ENCODE data around the gene NBPF11. TPM values are rescaled to one million over a fixed set of nuclear protein-coding genes. Genes with fewer than 3 reads are reported as not detected.
"Not testable (repeated sequence)": the region's sequence is repeated elsewhere in the genome, so short reads cannot be mapped to it uniquely, and the experiment has no call there.

NBPF11 gene, protein sequence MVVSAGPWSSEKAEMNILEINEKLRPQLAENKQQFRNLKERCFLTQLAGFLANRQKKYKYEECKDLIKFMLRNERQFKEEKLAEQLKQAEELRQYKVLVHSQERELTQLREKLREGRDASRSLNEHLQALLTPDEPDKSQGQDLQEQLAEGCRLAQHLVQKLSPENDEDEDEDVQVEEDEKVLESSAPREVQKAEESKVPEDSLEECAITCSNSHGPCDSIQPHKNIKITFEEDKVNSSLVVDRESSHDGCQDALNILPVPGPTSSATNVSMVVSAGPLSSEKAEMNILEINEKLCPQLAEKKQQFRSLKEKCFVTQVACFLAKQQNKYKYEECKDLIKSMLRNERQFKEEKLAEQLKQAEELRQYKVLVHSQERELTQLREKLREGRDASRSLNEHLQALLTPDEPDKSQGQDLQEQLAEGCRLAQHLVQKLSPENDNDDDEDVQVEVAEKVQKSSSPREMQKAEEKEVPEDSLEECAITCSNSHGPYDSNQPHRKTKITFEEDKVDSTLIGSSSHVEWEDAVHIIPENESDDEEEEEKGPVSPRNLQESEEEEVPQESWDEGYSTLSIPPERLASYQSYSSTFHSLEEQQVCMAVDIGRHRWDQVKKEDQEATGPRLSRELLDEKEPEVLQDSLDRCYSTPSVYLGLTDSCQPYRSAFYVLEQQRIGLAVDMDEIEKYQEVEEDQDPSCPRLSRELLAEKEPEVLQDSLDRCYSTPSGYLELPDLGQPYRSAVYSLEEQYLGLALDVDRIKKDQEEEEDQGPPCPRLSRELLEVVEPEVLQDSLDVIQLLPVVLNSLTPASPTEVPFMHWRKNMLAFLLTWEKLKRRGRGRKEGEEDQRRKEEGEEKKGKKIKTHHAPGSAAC
- total RNA-seq (2014; rRNA removed; shearing (Covaris generic)), result 5.6 and 8.5 TPM in 2 replicates
- 5.6 and 6.7 TPM in 2 replicates for polyA plus RNA-seq (2016; fragmentation: Nextera tagmentation; extraction: Ambion mirVana)
- long read RNA-seq, partial matches to known transcripts, result 0 of 4 reads
- long read RNA-seq, other reads (novel, unspliced or antisense), result 4 of 4 reads

DNA sequence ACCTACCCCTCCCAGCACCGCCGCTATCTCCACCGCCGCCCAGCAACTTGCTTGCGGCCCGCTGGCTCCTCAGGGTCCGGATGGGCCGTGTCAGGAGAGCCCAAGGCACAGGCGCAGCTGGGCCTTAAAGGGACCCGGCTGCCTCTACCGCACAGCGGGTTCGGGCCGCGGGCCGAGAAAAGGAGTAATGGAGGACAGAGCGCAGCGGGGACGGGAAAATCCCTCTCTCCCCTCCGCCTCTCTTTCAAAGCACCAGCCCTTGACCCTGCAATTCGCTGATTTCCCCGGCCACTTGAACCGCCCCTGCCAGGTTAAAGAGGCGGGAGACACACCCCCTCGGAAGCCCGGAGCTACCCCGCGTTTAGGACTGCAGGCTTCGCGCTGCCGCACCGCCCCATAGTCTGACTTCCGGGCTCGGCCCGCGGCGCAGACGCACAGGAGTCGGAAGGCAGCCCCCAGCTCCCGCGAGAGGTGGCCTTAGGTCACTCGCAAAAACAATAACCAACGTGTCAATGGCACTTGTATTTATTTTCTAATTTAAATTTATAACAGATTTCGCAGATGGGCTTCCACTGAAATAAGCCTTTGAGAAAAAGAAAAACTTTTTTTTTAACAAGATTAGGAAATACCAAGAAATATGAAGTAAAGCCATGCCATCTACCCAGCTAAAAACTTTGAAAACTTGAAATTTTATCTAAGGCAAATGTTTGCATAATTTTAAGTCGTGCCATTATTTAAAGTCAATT, at the start of gene NBPF11:
NBPF11 (minus strand) TSS at position 371 of the 746 bp plus-strand sequence. CDS start 25,278 bp downstream, outside the sequence.
- Mint-ChIP-seq H3K4me3 (peak within 1 kb of the TSS; percentile 93), H3K27ac (peak within 1 kb of the TSS; percentile 98), H3K4me1 (peaks cover 16% of the 10 kb centered on the region)
- H3F3A ChIP-seq (replicated peaks; ENCODE audit: low read depth); H3K9me3 Mint-ChIP-seq; H3K4me1 ChIP-seq (ENCODE audit: insufficient read depth); H2AFZ ChIP-seq; H3K27me3 Mint-ChIP-seq (ENCODE audit: insufficient read depth, low read depth, poor library complexity); H3K36me3 Mint-ChIP-seq (ENCODE audit: low read depth); H3K9me2 ChIP-seq (ENCODE audit: insufficient read depth); H4K20me1 ChIP-seq (replicated peaks; ENCODE audit: insufficient read depth); H3K36me3 ChIP-seq (ENCODE audit: insufficient read depth); H3K27me3 ChIP-seq (ENCODE audit: insufficient read depth): not testable (repeated sequence)
- TF ChIP-seq POLR2AphosphoS5 (IDR thresholded peaks at IDR 0.05; ENCODE audit: low read depth), result peak; percentile 37; the same call in 1 of the 2 replicates
- Histone ChIP-seq H3K27ac (ENCODE audit: low read depth) (peak within 1 kb of the TSS; percentile 69; the same call in 1 of the 2 replicates), H3K4me2 (peak within 1 kb of the TSS; percentile 94), H3K4me3 (peak within 1 kb of the TSS; percentile 81), H3K79me2 (replicated peaks; ENCODE audit: insufficient read depth) (peaks cover 11% of the 10 kb centered on the region)
- DNase-seq (ENCODE audit: low spot score) (peak; percentile 86), ATAC-seq (peak; percentile 94)

DNA sequence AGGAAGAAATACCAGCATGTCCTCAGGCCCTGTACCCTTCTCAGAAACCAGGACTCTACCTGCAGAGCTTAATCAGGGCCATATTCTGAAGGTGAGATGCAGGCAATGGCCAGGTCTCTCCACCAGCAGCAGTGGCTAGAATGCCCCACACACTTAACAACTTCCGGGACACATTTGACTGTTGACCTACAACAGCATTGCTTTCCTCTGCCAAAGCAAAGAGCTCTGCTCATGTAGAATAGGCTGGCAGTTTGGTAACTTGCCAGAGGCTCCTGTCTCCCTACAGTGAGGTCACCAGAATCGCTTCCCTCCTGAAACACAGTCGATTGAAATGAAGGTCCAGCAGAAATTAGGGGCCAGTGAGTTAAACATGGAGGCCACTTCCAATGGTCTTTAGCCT, 45.3 kb upstream of the NBPF11 start:
- not testable (repeated sequence) for H3K36me3 ChIP-seq (ENCODE audit: insufficient read depth); H3K9me3 Mint-ChIP-seq; H3K4me3 ChIP-seq; ATAC-seq; H3K27ac Mint-ChIP-seq; H3K9me2 ChIP-seq (ENCODE audit: insufficient read depth); H3K4me1 Mint-ChIP-seq; H3K4me3 Mint-ChIP-seq; H3K27ac ChIP-seq (ENCODE audit: low read depth); H3K4me1 ChIP-seq (ENCODE audit: insufficient read depth); H3K27me3 Mint-ChIP-seq (ENCODE audit: insufficient read depth, low read depth, poor library complexity); H2AFZ ChIP-seq; H3K27me3 ChIP-seq (ENCODE audit: insufficient read depth); H3K4me2 ChIP-seq; DNase-seq (ENCODE audit: low spot score); H3K36me3 Mint-ChIP-seq (ENCODE audit: low read depth); H3K79me2 ChIP-seq (replicated peaks; ENCODE audit: insufficient read depth); H3F3A ChIP-seq (replicated peaks; ENCODE audit: low read depth); H4K20me1 ChIP-seq (replicated peaks; ENCODE audit: insufficient read depth)

DNA sequence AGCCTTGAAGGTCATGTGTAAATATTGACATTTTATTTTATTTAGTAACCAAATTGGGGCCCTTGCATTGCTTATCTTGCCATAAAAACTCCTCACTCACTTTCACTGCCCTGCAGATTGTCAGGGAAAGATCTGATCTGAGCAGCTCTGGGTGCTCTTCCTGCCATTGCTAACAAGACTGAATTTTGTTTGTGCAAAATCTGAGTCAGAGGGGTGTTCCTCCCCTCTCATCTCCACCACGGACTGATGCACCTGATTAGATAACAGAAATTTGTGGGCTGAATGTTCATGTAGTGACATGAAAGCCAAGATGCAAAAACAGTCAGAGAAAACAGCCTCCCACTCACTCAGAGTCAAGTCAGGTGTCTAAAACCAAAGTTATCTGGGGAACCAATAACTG, 44.9 kb upstream of the NBPF11 start:
- H3K79me2 ChIP-seq (replicated peaks; ENCODE audit: insufficient read depth); H3K9me2 ChIP-seq (ENCODE audit: insufficient read depth); DNase-seq (ENCODE audit: low spot score); ATAC-seq; H3K4me3 ChIP-seq; H3F3A ChIP-seq (replicated peaks; ENCODE audit: low read depth); H3K27ac Mint-ChIP-seq; H2AFZ ChIP-seq; H3K4me3 Mint-ChIP-seq; H3K9me3 Mint-ChIP-seq; H4K20me1 ChIP-seq (replicated peaks; ENCODE audit: insufficient read depth); H3K27ac ChIP-seq (ENCODE audit: low read depth); H3K36me3 Mint-ChIP-seq (ENCODE audit: low read depth); H3K27me3 ChIP-seq (ENCODE audit: insufficient read depth); H3K36me3 ChIP-seq (ENCODE audit: insufficient read depth); H3K4me2 ChIP-seq; H3K27me3 Mint-ChIP-seq (ENCODE audit: insufficient read depth, low read depth, poor library complexity); H3K4me1 ChIP-seq (ENCODE audit: insufficient read depth); H3K4me1 Mint-ChIP-seq: not testable (repeated sequence)

DNA sequence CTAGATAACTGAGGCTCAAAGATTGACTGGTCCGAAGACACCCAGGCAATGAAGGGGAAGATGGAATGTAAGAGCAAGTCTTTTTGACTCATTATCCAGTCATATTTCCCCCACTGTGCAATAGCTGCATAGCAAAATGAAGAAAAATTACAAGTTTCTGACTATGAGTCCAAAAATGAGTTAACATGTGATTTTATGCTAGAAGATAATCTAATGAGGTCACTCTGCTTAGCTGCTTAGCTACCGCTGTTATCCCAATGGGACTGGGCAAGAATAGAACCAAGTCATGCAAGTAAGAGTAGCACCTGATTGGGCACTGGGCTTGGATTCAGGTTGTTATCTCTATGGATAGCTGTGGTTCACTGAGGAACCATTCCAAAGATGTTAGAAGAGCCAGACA, 43.0 kb upstream of the NBPF11 start:
- not testable (repeated sequence) for H3F3A ChIP-seq (replicated peaks; ENCODE audit: low read depth); H3K27me3 ChIP-seq (ENCODE audit: insufficient read depth); H3K9me2 ChIP-seq (ENCODE audit: insufficient read depth); H3K36me3 ChIP-seq (ENCODE audit: insufficient read depth); H3K27me3 Mint-ChIP-seq (ENCODE audit: insufficient read depth, low read depth, poor library complexity); H3K4me1 Mint-ChIP-seq; DNase-seq (ENCODE audit: low spot score); H3K27ac ChIP-seq (ENCODE audit: low read depth); ATAC-seq; H3K4me3 Mint-ChIP-seq; H3K4me2 ChIP-seq; H3K79me2 ChIP-seq (replicated peaks; ENCODE audit: insufficient read depth); H2AFZ ChIP-seq; H3K4me1 ChIP-seq (ENCODE audit: insufficient read depth); H3K9me3 Mint-ChIP-seq; H3K27ac Mint-ChIP-seq; H4K20me1 ChIP-seq (replicated peaks; ENCODE audit: insufficient read depth); H3K4me3 ChIP-seq; H3K36me3 Mint-ChIP-seq (ENCODE audit: low read depth)

DNA sequence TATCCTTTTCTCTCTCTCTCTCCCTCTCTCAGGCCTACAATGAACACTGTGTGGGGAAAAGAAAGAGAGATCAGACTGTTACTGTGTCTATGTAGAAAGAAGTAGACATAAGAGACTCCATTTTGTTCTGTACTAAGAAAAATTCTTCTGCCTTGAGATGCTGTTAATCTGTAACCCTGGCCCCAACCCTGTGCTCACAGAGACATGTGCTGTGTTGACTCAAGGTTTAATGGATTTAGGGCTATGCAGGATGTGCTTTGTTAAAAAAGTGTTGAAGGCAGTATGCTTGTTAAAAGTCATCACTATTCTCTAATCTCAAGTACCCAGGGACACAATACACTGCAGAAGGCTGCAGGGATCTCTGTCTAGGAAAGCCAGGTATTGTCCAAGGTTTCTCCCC, 36.7 kb upstream of the NBPF11 start:
- not testable (repeated sequence) for H3K9me2 ChIP-seq (ENCODE audit: insufficient read depth); H3K4me2 ChIP-seq; H4K20me1 ChIP-seq (replicated peaks; ENCODE audit: insufficient read depth); H3F3A ChIP-seq (replicated peaks; ENCODE audit: low read depth); H3K27ac Mint-ChIP-seq; H3K36me3 Mint-ChIP-seq (ENCODE audit: low read depth); H3K4me1 Mint-ChIP-seq; H3K79me2 ChIP-seq (replicated peaks; ENCODE audit: insufficient read depth); DNase-seq (ENCODE audit: low spot score); H3K4me1 ChIP-seq (ENCODE audit: insufficient read depth); H3K4me3 Mint-ChIP-seq; H3K27me3 ChIP-seq (ENCODE audit: insufficient read depth); H3K27me3 Mint-ChIP-seq (ENCODE audit: insufficient read depth, low read depth, poor library complexity); ATAC-seq; H3K4me3 ChIP-seq; H2AFZ ChIP-seq; H3K27ac ChIP-seq (ENCODE audit: low read depth); H3K36me3 ChIP-seq (ENCODE audit: insufficient read depth); H3K9me3 Mint-ChIP-seq

DNA sequence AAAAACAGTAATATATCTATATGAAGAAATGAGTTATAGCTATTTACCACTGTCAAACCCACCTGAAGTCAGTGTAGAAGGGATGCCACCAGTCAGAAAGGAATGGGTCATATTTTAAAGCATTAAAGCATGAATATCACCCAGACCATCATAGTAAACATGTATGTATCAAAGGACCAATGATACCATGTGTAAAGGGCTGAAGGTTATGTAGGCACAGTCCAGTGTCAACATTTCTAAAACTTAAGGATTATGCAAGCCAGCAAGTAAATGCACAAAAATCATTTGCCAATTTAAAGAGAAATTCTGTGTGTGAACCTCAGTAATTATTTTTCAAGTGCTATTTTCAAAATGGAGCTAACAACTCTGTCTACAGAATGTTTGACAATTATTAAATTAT, 26.6 kb upstream of the NBPF11 start:
- H3F3A ChIP-seq (replicated peaks; ENCODE audit: low read depth); DNase-seq (ENCODE audit: low spot score); H4K20me1 ChIP-seq (replicated peaks; ENCODE audit: insufficient read depth); H3K36me3 Mint-ChIP-seq (ENCODE audit: low read depth); H3K36me3 ChIP-seq (ENCODE audit: insufficient read depth); H3K9me2 ChIP-seq (ENCODE audit: insufficient read depth); H3K4me2 ChIP-seq; H3K27me3 ChIP-seq (ENCODE audit: insufficient read depth); H3K27ac ChIP-seq (ENCODE audit: low read depth); H3K4me3 ChIP-seq; H3K4me3 Mint-ChIP-seq; H3K27me3 Mint-ChIP-seq (ENCODE audit: insufficient read depth, low read depth, poor library complexity); H3K9me3 Mint-ChIP-seq; H3K27ac Mint-ChIP-seq; ATAC-seq; H3K79me2 ChIP-seq (replicated peaks; ENCODE audit: insufficient read depth); H3K4me1 ChIP-seq (ENCODE audit: insufficient read depth); H3K4me1 Mint-ChIP-seq; H2AFZ ChIP-seq: not testable (repeated sequence)
